Adrenal gland (tissue), 12 donors: Measurements from ENCODE around the gene CHD9. TPM values are rescaled to one million over a fixed set of nuclear protein-coding genes. Genes with fewer than 3 reads are reported as not detected.
"Not testable (repeated sequence)": the region's sequence is repeated elsewhere in the genome, so short reads cannot be mapped to it uniquely, and the experiment has no call there.

Experiments used
- DNase-seq, 7 donors: peaks; one replicate each; pipeline ENCODE4 v3.0.0-alpha.2; 2019 to 2020
- H3K27ac ChIP-seq, 5 donors: fragments of 200-600 bp; sonication (generic) in 4 of 5; 1 replicate in 3 of 5; 2 replicates in 2 of 5; pipeline versions ENCODE4 v1.5.1 to v1.8.0; 2016 to 2020; ENCODE audit warnings: mild to moderate bottlenecking in 1 of 5
- H3K27me3 ChIP-seq: fragments of 200-600 bp; 2 replicates; pipeline ENCODE4 v1.8.0; 2021
- H3K36me3 ChIP-seq, 2 donors: fragments of 200-600 bp; replicated peaks in 1 of 2; 1 replicate in 1 of 2; 2 replicates in 1 of 2; pipeline versions ENCODE4 v1.5.1 to v1.8.0; 2018 to 2022
- H3K4me1 ChIP-seq, 2 donors: fragments of 200-600 bp; replicated peaks in 1 of 2; 1 replicate in 1 of 2; 2 replicates in 1 of 2; pipeline versions ENCODE4 v1.5.1 to v1.8.0; 2018 to 2021
- H3K4me3 ChIP-seq, 4 donors: fragments of 200-600 bp; sonication (generic) in 3 of 4; one replicate each; pipeline ENCODE4 v1.5.1; 2016 to 2018
- H3K9me3 ChIP-seq, 3 donors: fragments of 200-600 bp; sonication (generic) in 1 of 3; replicated peaks in 1 of 3; 1 replicate in 2 of 3; 2 replicates in 1 of 3; pipeline versions ENCODE4 v1.5.1 to v1.8.0; 2016 to 2021
- CTCF ChIP-seq, 6 experiments: fragments of 450-650 bp in 4 of 6; fragments of 200-600 bp in 2 of 6; sonication (generic) in 1 of 6; IDR thresholded peaks; 1 replicate in 5 of 6; 2 replicates in 1 of 6; pipeline versions ENCODE4 v1.5.1 to v1.8.0; 2016 to 2021; ENCODE audit warnings: antibody characterized with exemption in 6 of 6, mild to moderate bottlenecking in 2 of 6, moderate library complexity in 1 of 6
- POLR2A ChIP-seq, 2 donors: fragments of 450-650 bp; IDR thresholded peaks; one replicate each; pipeline ENCODE4 v1.6.1; 2017; ENCODE audit warnings: antibody characterized with exemption in 2 of 2, mild to moderate bottlenecking in 2 of 2, moderate library complexity in 1 of 2
- WGBS, 4 donors: extraction: QIAGEN DNeasy Blood & Tissue Kit in 2 of 4; methylation state at CpG; one replicate each; pipeline versions ENCODE4 v1.1.5 to v1.1.7; 2013 to 2017; 5-methylcytosine and 5-hydroxymethylcytosine counted together
- intact Hi-C, 2 donors: fragments of 100-400 bp; cut with DNase I; formaldehyde crosslinking; loops; one replicate each; pipeline versions ENCODE4 v1.14.1 to v1.15.0; 2022 to 2023
- polyA plus RNA-seq, 3 donors: library from polyadenylated mRNA; stranded (reverse); fragments of 200-250 nt in 2 of 3; fragments of 350-450 nt in 1 of 3; fragmentation: Illumina TruSeq in 1 of 3; extraction: RNeasy Lipid Tissue Mini Kit (QIAGEN cat#74804) in 1 of 3; gene quantifications; one replicate each; pipeline ENCODE4 v1.2.3, GENCODE V29; 2013 to 2014
- total RNA-seq, 9 donors: library from RNA; depleted of rRNA in 4 of 9; stranded (reverse); fragments of >200 nt in 4 of 9; fragments of 120-200 nt in 1 of 9; fragmentation: NEBNext Ultra II Directional in 1 of 9; extraction: Animal tissue kit (Norgen Biotek cat#: 25700) in 1 of 9; gene quantifications; one replicate each; pipeline versions ENCODE4 v1.1.0 to v1.2.4, GENCODE V29; 2013 to 2023
- donor health status: healthy with polysubstance abuse.
- donor health status: Bipolar disorder and iron deficiency.
- donor health status: DM: yes; HTN: yes; CAD: no.
- donor health status: DM: no; HTN: no; CAD: no.
- donor health status: DM: no; HTN: no; CAD: no.
- donor health status: DM: yes; HTN: yes; CAD: no.

CHD9 gene
- total and polyA plus RNA-seq, 12 donors = 10.0 to 95.9 (median 54.7) TPM

- Histone ChIP-seq H3K4me1 (no peaks in the 10 kb centered on the region), H3K9me3 (no peaks in the 10 kb centered on the region), H3K36me3 (peaks cover 0 to 77% of the 10 kb centered on the region in 2 donors), H3K4me3 (no peak overlapping the region), H3K27ac (no peak overlapping the region), H3K27me3 (no peaks in the 10 kb centered on the region)
- 94 to 98% (median 95%) methylated on average over 3 of the region's 3 CpGs for WGBS, 4 donors
- intact Hi-C loops = no loop called here
- TF ChIP-seq CTCF (IDR thresholded peaks at IDR 0.05) (no peak), POLR2A (IDR thresholded peaks at IDR 0.05) (no peak)
- no peak for DNase-seq
Measured at GRCh38 chr16:53305743-53306142, 251.0 kb downstream of the CHD9 start.

GRCh38 chr16:53309457-53309856 is 254.7 kb downstream of the CHD9 start:
- TF ChIP-seq POLR2A (IDR thresholded peaks at IDR 0.05) (no peak), CTCF (IDR thresholded peaks at IDR 0.05) (no peak)
- Histone ChIP-seq H3K4me1 (no peaks in the 10 kb centered on the region), H3K9me3 (no peaks in the 10 kb centered on the region), H3K4me3 (no peak overlapping the region), H3K36me3 (peaks cover 0 to 74% of the 10 kb centered on the region in 2 donors), H3K27me3 (no peaks in the 10 kb centered on the region), H3K27ac (no peak overlapping the region)
- intact Hi-C loops = no loop called here
- WGBS, 4 donors = 90 to 96% (median 92%) methylated on average over 3 of the region's 3 CpGs
- DNase-seq = no peak

GRCh38 chr16:53320992-53321391 is 266.2 kb downstream of the CHD9 start:
- TF ChIP-seq POLR2A (IDR thresholded peaks at IDR 0.05) = no peak
- no peak for TF ChIP-seq CTCF (IDR thresholded peaks at IDR 0.05)
- Histone ChIP-seq H3K36me3 (peaks cover 0 to 83% of the 10 kb centered on the region in 2 donors), H3K4me3 (no peak overlapping the region), H3K4me1 (no peaks in the 10 kb centered on the region), H3K27me3 (no peaks in the 10 kb centered on the region), H3K9me3 (no peaks in the 10 kb centered on the region), H3K27ac (no peak overlapping the region)
- 93 to 100% (median 97%) methylated on average over 2 of the region's 2 CpGs for WGBS, 4 donors
- DNase-seq = no peak
- intact Hi-C loops = no loop called here

- 86 to 92% (median 91%) methylated on average over 5 of the region's 5 CpGs for WGBS, 4 donors
- Histone ChIP-seq H3K4me3 (no peak overlapping the region), H3K27ac (no peak overlapping the region), H3K9me3 (no peaks in the 10 kb centered on the region), H3K4me1 (no peaks in the 10 kb centered on the region), H3K27me3 (no peaks in the 10 kb centered on the region), H3K36me3 (peaks cover 0 to 53% of the 10 kb centered on the region in 2 donors)
- TF ChIP-seq POLR2A (IDR thresholded peaks at IDR 0.05) (no peak), CTCF (IDR thresholded peaks at IDR 0.05) (no peak)
- no peak for DNase-seq
- intact Hi-C loops = no loop called here
Measured at GRCh38 chr16:53323924-53324323, 269.1 kb downstream of the CHD9 start.

GRCh38 chr16:53330991-53331390 is 276.2 kb downstream of the CHD9 start:
- DNase-seq, H3K36me3 ChIP-seq, H3K27me3 ChIP-seq, H3K9me3 ChIP-seq, H3K4me1 ChIP-seq, H3K4me3 ChIP-seq, H3K27ac ChIP-seq, intact Hi-C loops: not testable (repeated sequence)
- WGBS, 4 donors = 92 to 96% (median 93%) methylated on average over 2 to 3 of the region's 3 CpGs
